H1 (cell line): ENCODE data around the gene ZFAND2B. TPM values are rescaled to one million over a fixed set of nuclear protein-coding genes. Genes with fewer than 3 reads are reported as not detected.

Experiments
- BRCA1 ChIP-seq: IDR thresholded peaks from 2 replicates; pipeline ENCODE4 v1.6.1; 2012; ENCODE audit warnings: low read depth, low read length, improper control_type of control experiment
- MAFK ChIP-seq: IDR thresholded peaks from 2 replicates; pipeline ENCODE4 v1.6.1; 2012; ENCODE audit warnings: low read depth, mild to moderate bottlenecking, improper control_type of control experiment, low read length
- PHF8 ChIP-seq: fragments of 200-600 bp; sonication (generic); conservative IDR thresholded peaks from 2 replicates; pipeline ENCODE4 v1.7.1; 2012; ENCODE audit warnings: low read depth, mild to moderate bottlenecking, inconsistent platforms, low read length, moderate library complexity
- POLR2A ChIP-seq, 2 experiments: IDR thresholded peaks; 1 replicate in 1 of 2; 2 replicates in 1 of 2; pipeline ENCODE4 v1.6.1; 2011; ENCODE audit warnings: low read depth in 2 of 2, low read length in 2 of 2, mild to moderate bottlenecking in 2 of 2; ENCODE audit errors: control extremely low read depth in 1 of 2
- RAD21 ChIP-seq, 2 experiments: IDR thresholded peaks in 1 of 2; conservative IDR thresholded peaks in 1 of 2; 2 replicates each; pipeline ENCODE4 v1.6.1; 2011; ENCODE audit warnings: low read depth in 2 of 2, low read length in 2 of 2, improper control_type of control experiment in 1 of 2, inconsistent platforms in 1 of 2, mild to moderate bottlenecking in 1 of 2, moderate library complexity in 1 of 2
- RBBP5 ChIP-seq: IDR thresholded peaks from 2 replicates; pipeline ENCODE4 v1.7.1; 2012; ENCODE audit warnings: low read depth, mild to moderate bottlenecking, inconsistent platforms, low read length, moderate library complexity, borderline replicate concordance
- TBP ChIP-seq: IDR thresholded peaks from 2 replicates; pipeline ENCODE4 v1.6.1; 2011; ENCODE audit warnings: low read depth, low read length, improper control_type of control experiment
- TEAD4 ChIP-seq: IDR thresholded peaks from 2 replicates; pipeline ENCODE4 v1.6.1; 2012; ENCODE audit warnings: low read depth, low read length, inconsistent platforms, mixed read lengths
- polyA plus RNA-seq, 7 experiments: library from polyadenylated mRNA; depleted of rRNA in 3 of 7; stranded (reverse) in 5 of 7; unstranded in 2 of 7; fragments of >200 nt in 5 of 7; fragments of 200-250 nt in 2 of 7; gene quantifications; 1 replicate in 5 of 7; 2 replicates in 1 of 7; 4 replicates in 1 of 7; pipeline versions ENCODE4 v1.2.1 to v1.2.3, GENCODE V29; 2011 to 2013; ENCODE audit warnings: missing spikeins in 2 of 7, mixed read lengths in 2 of 7
- total RNA-seq: library from RNA; stranded (reverse); fragmentation: NEBNext Ultra II Directional; extraction: Animal tissue kit (Norgen Biotek cat#: 25700); gene quantifications from 2 replicates; pipeline ENCODE4 v1.2.1, GENCODE V29; 2021
- TF ChIP-seq, protein P1 (sequence below): fragments of 300-600 bp; sonication (generic); IDR thresholded peaks from 2 replicates; pipeline ENCODE4 v1.7.1; 2012; ENCODE audit warnings: low read length, moderate library complexity, mild to moderate bottlenecking, inconsistent platforms; ENCODE audit not compliant: insufficient replicate concordance

The ZFAND2B gene
- total and polyA plus RNA-seq, 2 of the 8 experiments (the other 6 are each of a cell fraction or from before 2014, with no cell fraction given): 16.0 to 17.9 TPM

- TF ChIP-seq, protein P1, sequence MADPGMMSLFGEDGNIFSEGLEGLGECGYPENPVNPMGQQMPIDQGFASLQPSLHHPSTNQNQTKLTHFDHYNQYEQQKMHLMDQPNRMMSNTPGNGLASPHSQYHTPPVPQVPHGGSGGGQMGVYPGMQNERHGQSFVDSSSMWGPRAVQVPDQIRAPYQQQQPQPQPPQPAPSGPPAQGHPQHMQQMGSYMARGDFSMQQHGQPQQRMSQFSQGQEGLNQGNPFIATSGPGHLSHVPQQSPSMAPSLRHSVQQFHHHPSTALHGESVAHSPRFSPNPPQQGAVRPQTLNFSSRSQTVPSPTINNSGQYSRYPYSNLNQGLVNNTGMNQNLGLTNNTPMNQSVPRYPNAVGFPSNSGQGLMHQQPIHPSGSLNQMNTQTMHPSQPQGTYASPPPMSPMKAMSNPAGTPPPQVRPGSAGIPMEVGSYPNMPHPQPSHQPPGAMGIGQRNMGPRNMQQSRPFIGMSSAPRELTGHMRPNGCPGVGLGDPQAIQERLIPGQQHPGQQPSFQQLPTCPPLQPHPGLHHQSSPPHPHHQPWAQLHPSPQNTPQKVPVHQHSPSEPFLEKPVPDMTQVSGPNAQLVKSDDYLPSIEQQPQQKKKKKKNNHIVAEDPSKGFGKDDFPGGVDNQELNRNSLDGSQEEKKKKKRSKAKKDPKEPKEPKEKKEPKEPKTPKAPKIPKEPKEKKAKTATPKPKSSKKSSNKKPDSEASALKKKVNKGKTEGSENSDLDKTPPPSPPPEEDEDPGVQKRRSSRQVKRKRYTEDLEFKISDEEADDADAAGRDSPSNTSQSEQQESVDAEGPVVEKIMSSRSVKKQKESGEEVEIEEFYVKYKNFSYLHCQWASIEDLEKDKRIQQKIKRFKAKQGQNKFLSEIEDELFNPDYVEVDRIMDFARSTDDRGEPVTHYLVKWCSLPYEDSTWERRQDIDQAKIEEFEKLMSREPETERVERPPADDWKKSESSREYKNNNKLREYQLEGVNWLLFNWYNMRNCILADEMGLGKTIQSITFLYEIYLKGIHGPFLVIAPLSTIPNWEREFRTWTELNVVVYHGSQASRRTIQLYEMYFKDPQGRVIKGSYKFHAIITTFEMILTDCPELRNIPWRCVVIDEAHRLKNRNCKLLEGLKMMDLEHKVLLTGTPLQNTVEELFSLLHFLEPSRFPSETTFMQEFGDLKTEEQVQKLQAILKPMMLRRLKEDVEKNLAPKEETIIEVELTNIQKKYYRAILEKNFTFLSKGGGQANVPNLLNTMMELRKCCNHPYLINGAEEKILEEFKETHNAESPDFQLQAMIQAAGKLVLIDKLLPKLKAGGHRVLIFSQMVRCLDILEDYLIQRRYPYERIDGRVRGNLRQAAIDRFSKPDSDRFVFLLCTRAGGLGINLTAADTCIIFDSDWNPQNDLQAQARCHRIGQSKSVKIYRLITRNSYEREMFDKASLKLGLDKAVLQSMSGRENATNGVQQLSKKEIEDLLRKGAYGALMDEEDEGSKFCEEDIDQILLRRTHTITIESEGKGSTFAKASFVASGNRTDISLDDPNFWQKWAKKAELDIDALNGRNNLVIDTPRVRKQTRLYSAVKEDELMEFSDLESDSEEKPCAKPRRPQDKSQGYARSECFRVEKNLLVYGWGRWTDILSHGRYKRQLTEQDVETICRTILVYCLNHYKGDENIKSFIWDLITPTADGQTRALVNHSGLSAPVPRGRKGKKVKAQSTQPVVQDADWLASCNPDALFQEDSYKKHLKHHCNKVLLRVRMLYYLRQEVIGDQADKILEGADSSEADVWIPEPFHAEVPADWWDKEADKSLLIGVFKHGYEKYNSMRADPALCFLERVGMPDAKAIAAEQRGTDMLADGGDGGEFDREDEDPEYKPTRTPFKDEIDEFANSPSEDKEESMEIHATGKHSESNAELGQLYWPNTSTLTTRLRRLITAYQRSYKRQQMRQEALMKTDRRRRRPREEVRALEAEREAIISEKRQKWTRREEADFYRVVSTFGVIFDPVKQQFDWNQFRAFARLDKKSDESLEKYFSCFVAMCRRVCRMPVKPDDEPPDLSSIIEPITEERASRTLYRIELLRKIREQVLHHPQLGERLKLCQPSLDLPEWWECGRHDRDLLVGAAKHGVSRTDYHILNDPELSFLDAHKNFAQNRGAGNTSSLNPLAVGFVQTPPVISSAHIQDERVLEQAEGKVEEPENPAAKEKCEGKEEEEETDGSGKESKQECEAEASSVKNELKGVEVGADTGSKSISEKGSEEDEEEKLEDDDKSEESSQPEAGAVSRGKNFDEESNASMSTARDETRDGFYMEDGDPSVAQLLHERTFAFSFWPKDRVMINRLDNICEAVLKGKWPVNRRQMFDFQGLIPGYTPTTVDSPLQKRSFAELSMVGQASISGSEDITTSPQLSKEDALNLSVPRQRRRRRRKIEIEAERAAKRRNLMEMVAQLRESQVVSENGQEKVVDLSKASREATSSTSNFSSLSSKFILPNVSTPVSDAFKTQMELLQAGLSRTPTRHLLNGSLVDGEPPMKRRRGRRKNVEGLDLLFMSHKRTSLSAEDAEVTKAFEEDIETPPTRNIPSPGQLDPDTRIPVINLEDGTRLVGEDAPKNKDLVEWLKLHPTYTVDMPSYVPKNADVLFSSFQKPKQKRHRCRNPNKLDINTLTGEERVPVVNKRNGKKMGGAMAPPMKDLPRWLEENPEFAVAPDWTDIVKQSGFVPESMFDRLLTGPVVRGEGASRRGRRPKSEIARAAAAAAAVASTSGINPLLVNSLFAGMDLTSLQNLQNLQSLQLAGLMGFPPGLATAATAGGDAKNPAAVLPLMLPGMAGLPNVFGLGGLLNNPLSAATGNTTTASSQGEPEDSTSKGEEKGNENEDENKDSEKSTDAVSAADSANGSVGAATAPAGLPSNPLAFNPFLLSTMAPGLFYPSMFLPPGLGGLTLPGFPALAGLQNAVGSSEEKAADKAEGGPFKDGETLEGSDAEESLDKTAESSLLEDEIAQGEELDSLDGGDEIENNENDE: no peak
- TF ChIP-seq BRCA1 (no peak), RBBP5 (no peak), POLR2A (IDR thresholded peaks at IDR 0.05; ENCODE audit: control extremely low read depth in 1 of 2, low read depth in 2 of 2, low read length in 2 of 2) (peak in 1 of 2 experiments; percentile 31; a peak in 1 of 3 replicates), PHF8 (peak; percentile 43; the same call in 1 of the 2 replicates), TEAD4 (no peak), RAD21 (IDR thresholded peaks at IDR 0.05 in 1 of 2, conservative IDR thresholded peaks at IDR 0.05 in 1 of 2; ENCODE audit: low read depth in 2 of 2, low read length in 2 of 2) (peak in 1 of 2 experiments; percentile 36; a peak in 1 of 4 replicates), MAFK (peak; percentile 12; the same call in 1 of the 2 replicates), TBP (peak; percentile 51; the same call in 1 of the 2 replicates)
Measured at GRCh38 chr2:219177552-219178376, 28.8 kb upstream of the ZFAND2B start, which contains the start of gene RETREG2 (continued).
